ENCODE measurements around the gene SPTAN1.
"Not testable (repeated sequence)": the region's sequence is repeated elsewhere in the genome, so short reads cannot be mapped to it uniquely, and the experiment has no call there.

The SPTAN1 gene

DNA sequence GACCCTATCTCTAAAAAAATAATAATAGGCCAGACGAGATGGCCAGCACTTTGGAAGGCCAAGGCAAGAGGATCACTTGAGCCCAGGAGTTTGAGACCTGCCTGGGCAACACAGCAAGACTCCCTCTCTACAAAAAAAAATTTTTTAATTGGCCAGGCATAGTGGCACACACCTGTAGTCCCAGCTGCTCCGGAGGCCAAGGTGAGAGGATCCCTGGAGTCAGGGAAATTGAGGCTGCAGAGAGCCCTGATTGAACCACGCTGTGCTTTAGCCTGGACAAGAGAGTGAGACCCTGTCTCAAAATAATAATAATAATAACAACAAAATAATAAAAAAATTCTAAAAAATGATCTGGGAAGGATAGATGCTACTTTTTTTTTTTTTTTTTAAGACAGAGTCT, 105.4 kb downstream of the SPTAN1 start:
- no peak for DNase-seq (ENCODE audit: low read depth in 2 of 2)

DNA sequence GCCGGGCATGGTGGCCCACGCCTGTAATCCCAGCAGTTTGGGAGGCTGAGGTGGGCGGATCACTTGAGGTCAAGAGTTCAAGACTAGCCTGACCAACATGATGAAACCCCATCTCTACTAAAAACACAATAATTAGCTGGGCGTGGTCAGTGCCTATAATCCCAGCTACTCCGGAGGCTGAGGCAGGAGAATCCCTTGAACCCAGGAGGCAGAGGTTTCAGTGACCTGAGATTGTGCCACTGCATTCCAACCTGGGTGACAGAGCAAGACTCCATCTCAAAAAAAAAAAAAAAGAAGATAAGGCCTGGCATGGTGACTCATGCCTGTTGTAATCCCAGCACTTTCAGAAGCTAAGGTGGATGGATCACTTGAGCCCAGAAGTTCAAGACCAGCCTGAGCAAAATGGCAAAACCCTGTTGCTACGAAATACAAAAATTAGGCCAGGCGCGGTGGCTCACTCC, 114.1 kb downstream of the SPTAN1 start:
- DNase-seq (ENCODE audit: low read depth in 2 of 2) = not testable (repeated sequence)

DNA sequence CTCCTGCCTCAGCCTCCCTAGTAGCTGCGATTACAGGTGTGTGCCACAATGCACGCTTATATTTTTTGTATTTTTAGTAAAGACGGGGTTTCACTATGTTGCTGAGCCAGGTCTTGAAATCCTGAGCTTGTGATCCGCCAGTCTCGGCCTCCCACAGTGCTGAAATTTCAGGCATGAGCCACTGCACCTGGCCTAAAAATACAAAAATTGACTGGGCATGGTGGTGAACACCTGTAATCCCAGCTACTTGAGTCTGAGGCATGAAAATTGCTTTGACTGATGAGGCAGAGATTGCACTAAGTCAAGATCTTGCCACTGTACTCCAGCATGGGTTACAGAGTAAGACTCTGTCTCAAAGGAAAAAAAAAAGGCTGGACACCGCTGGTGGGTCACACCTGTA, 117.4 kb downstream of the SPTAN1 start:
- DNase-seq (ENCODE audit: low read depth in 2 of 2) = no peak

DNA sequence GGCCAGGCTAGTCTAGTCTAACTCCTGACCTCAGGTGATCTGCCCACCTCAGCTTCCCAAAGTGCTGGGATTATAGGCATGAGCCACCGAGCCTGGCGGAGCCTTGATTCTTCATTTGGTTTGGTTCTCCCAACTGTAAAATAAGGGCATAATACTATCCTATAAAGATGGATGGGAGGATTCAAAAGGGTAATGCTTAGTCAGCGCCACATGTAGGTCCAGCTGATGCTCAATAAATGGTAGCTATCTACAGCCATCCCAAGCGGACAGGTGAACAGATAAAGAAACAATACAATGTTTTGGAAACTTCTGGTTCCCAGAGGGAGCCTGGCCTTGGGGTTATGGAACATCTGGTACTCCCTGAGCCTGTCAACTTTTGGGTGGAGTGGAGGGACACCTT, 123.0 kb downstream of the SPTAN1 start:
- no peak for DNase-seq (ENCODE audit: low read depth in 2 of 2)

GRCh38 chr9:128677794-128678193, 125.4 kb downstream of the SPTAN1 start:
- DNase-seq (ENCODE audit: low read depth in 2 of 2) = no peak
